Neuronal stem cell (in vitro differentiated cells): ENCODE results near the gene CKM.

Experiments
- DNase-seq: peaks from one replicate; pipeline ENCODE4 v3.0.0-alpha.2; 2013; ENCODE audit warnings: low spot score
- H2AFZ ChIP-seq: one replicate; pipeline ENCODE4 v1.6.1; 2013; ENCODE audit warnings: mild to moderate bottlenecking, low read length, inconsistent platforms
- H2AK5ac ChIP-seq: 2 replicates; pipeline ENCODE4 v1.6.1; 2013; ENCODE audit warnings: low read depth, mild to moderate bottlenecking, inconsistent platforms, low read length, moderate library complexity, mixed read lengths
- H2BK120ac ChIP-seq: 2 replicates; pipeline ENCODE4 v1.6.1; 2013; ENCODE audit warnings: low read depth, mild to moderate bottlenecking, inconsistent platforms, low read length, moderate library complexity, mixed read lengths
- H2BK12ac ChIP-seq: one replicate; pipeline ENCODE4 v1.6.1; 2013; ENCODE audit warnings: low read length, inconsistent platforms
- H2BK15ac ChIP-seq: 2 replicates; pipeline ENCODE4 v1.6.1; 2013; ENCODE audit warnings: mild to moderate bottlenecking, low read length, inconsistent platforms, mixed read lengths
- H2BK5ac ChIP-seq: one replicate; pipeline ENCODE4 v1.6.1; 2013; ENCODE audit warnings: inconsistent platforms, mild to moderate bottlenecking, low read length, moderate library complexity
- H3K14ac ChIP-seq: one replicate; pipeline ENCODE4 v1.6.1; 2013; ENCODE audit warnings: low read length, inconsistent platforms
- H3K18ac ChIP-seq: 2 replicates; pipeline ENCODE4 v1.6.1; 2013; ENCODE audit warnings: low read length, inconsistent platforms
- H3K23ac ChIP-seq: 2 replicates; pipeline ENCODE4 v1.6.1; 2013; ENCODE audit warnings: low read depth, mild to moderate bottlenecking, mixed read lengths, low read length, inconsistent platforms; ENCODE audit not compliant: poor library complexity
- H3K27ac ChIP-seq: replicated peaks from 3 replicates; pipeline ENCODE4 v1.5.1; 2013; ENCODE audit warnings: low read length, inconsistent platforms
- H3K27me3 ChIP-seq, 3 experiments: 2 replicates each; pipeline ENCODE4 v1.6.1; 2013; ENCODE audit warnings: low read length in 3 of 3, mild to moderate bottlenecking in 2 of 3, inconsistent platforms in 1 of 3, low read depth in 1 of 3, mixed read lengths in 1 of 3, moderate library complexity in 1 of 3; ENCODE audit not compliant: control insufficient read depth in 3 of 3, insufficient read depth in 3 of 3
- H3K36me3 ChIP-seq, 2 donors: replicated peaks in 1 of 2; 2 replicates each; pipeline ENCODE4 v1.6.1; 2013; ENCODE audit warnings: low read length in 2 of 2; ENCODE audit not compliant: control insufficient read depth in 2 of 2, insufficient read depth in 2 of 2
- H3K4ac ChIP-seq: 2 replicates; pipeline ENCODE4 v1.6.1; 2013; ENCODE audit warnings: inconsistent platforms, mild to moderate bottlenecking, low read length, moderate library complexity
- H3K4me1 ChIP-seq, 2 donors: 1 replicate in 1 of 2; 2 replicates in 1 of 2; pipeline ENCODE4 v1.6.1; 2013; ENCODE audit warnings: low read length in 2 of 2, low read depth in 1 of 2; ENCODE audit not compliant: control insufficient read depth in 2 of 2, insufficient read depth in 1 of 2
- H3K4me2 ChIP-seq: one replicate; pipeline ENCODE4 v1.6.1; 2013; ENCODE audit warnings: mild to moderate bottlenecking, low read length, inconsistent platforms; ENCODE audit not compliant: insufficient read depth, poor library complexity, severe bottlenecking
- H3K4me3 ChIP-seq, 2 donors: 2 replicates each; pipeline ENCODE4 v1.5.1; 2013; ENCODE audit warnings: low read length in 2 of 2, mild to moderate bottlenecking in 2 of 2, inconsistent platforms in 1 of 2, moderate library complexity in 1 of 2
- H3K79me1 ChIP-seq: one replicate; pipeline ENCODE4 v1.6.1; 2013; ENCODE audit warnings: low read depth, mild to moderate bottlenecking, inconsistent platforms, low read length, moderate library complexity
- H3K9ac ChIP-seq: one replicate; pipeline ENCODE4 v1.6.1; 2013; ENCODE audit warnings: mild to moderate bottlenecking, low read depth, low read length, inconsistent platforms; ENCODE audit not compliant: poor library complexity
- H3K9me3 ChIP-seq, 2 donors: replicated peaks in 1 of 2; 2 replicates each; pipeline versions ENCODE3 to v1.6.1; 2013; ENCODE audit warnings: low read length in 2 of 2, mild to moderate bottlenecking in 2 of 2, inconsistent platforms in 1 of 2, low read depth in 1 of 2, mixed read lengths in 1 of 2, moderate library complexity in 1 of 2; ENCODE audit not compliant: control insufficient read depth in 2 of 2, insufficient read depth in 1 of 2
- H4K8ac ChIP-seq: one replicate; pipeline ENCODE4 v1.6.1; 2013; ENCODE audit warnings: low read depth, mild to moderate bottlenecking, inconsistent platforms, low read length, moderate library complexity
- H4K91ac ChIP-seq: one replicate; pipeline ENCODE4 v1.6.1; 2013; ENCODE audit warnings: low read length, low read depth, mild to moderate bottlenecking, inconsistent platforms; ENCODE audit not compliant: poor library complexity
- WGBS, 2 donors: extraction: QIAGEN DNeasy Blood & Tissue Kit; methylation state at CpG; one replicate each; pipeline ENCODE4 v1.1.7; 2013; ENCODE audit warnings: missing lambda C conversion rate in 2 of 2, mixed read lengths in 1 of 2; ENCODE audit not compliant: insufficient read length in 2 of 2, insufficient replicate concordance in 1 of 2; ENCODE audit errors: extremely low coverage in 2 of 2; 5-methylcytosine and 5-hydroxymethylcytosine counted together

Gene CKM

DNA sequence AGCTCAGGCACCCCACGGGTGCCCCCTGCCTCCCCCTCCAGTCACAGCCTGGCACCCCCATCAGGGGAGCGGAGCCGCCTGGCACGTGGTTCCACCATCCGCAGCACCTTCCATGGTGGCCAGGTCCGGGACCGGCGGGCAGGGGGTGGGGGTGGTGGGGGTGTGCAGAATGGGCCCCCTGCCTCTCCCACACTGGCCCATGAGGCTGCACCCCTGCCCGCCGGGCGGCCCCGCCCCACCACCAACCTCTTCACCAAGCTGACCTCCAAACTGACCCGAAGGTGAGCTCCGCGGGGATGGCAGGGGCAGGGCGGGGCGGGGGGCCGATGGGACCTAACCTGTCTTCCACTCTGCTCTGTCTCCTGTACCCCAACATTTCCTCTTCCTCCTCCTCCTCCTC, 25.0 kb downstream of the CKM start:
- no peak overlapping the region for H3K4me3 ChIP-seq
- no CpG with 5 or more reads among the region's 18 CpGs for WGBS, 2 donors

DNA sequence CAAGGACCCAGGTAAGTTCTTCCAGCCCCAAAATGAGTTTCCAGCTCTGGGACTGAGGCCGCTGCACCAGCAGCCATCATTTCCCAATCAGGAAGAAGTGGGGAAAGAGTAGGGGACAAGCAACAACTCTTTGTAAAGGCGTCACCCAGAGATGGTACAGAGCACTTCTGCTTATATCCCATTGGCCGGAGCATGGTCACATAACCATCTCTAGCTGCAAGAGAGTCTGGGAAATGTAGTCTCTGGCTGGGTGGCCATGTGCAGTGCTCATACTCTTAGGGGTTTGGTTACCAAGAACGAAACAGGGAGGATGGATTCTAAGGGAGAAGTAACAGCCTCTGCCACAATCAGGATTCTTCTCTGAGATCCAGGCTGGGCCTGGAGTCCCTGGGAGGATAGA, 26.3 kb downstream of the CKM start:
- Histone ChIP-seq H3K9me3 (peaks cover 4 to 20% of the 10 kb centered on the region in 2 donors), H3K14ac (no peak overlapping the region), H3K4ac (no peak overlapping the region), H3K79me1 (no peaks in the 10 kb centered on the region), H3K27ac (no peak overlapping the region), H3K4me2 (no peak overlapping the region), H3K18ac (no peak overlapping the region), H2BK5ac (no peak overlapping the region), H2BK12ac (no peak overlapping the region), H2AFZ (no peak overlapping the region), H4K91ac (no peak overlapping the region), H3K23ac (no peak overlapping the region), H3K4me3 (no peak overlapping the region), H2BK120ac (no peak overlapping the region), H3K36me3 (peaks cover 33 to 74% of the 10 kb centered on the region in 2 donors), H3K27me3 (no peaks in the 10 kb centered on the region), H3K9ac (peak overlapping the region; percentile 10), H2BK15ac (no peak overlapping the region), H3K4me1 (no peaks in the 10 kb centered on the region), H4K8ac (no peak overlapping the region), H2AK5ac (no peak overlapping the region)
- no CpG with 5 or more reads among the region's 4 CpGs for WGBS, 2 donors
- DNase-seq = no peak

More for the DNA sequence above, 25.0 kb downstream of the CKM start:
- Histone ChIP-seq H3K36me3 (peaks cover 33 to 70% of the 10 kb centered on the region in 2 donors), H3K9ac (no peak overlapping the region), H2AFZ (no peak overlapping the region), H3K27me3 (no peaks in the 10 kb centered on the region), H4K91ac (no peak overlapping the region), H3K4ac (no peak overlapping the region), H2AK5ac (no peak overlapping the region), H3K9me3 (peaks cover 7 to 9% of the 10 kb centered on the region in 2 donors), H3K18ac (no peak overlapping the region), H2BK12ac (no peak overlapping the region), H2BK120ac (no peak overlapping the region), H3K14ac (no peak overlapping the region), H3K4me1 (no peaks in the 10 kb centered on the region), H2BK5ac (no peak overlapping the region), H4K8ac (no peak overlapping the region), H3K79me1 (no peaks in the 10 kb centered on the region), H3K4me2 (no peak overlapping the region), H3K27ac (no peak overlapping the region), H2BK15ac (no peak overlapping the region), H3K23ac (peak overlapping the region; percentile 19)
- DNase-seq = no peak

DNA sequence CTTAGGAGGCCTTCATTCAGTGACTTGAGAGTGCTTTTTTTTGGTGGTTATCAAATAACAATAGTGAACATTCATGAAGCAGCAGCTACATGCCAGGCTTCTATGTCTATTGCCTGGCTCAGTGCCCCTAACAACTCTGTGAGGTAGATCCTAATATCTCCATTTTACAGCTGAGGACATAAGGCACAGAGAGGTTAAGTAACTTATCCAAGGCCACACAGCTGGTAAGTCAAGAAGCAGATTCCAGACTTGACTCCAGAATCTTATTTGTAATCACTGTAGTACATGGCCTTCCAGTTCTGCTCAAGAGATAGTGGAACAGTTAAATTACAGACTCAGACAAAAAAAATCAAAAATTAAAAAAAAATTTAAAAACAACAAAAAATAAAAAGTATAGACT, 26.8 kb downstream of the CKM start:
- no peak overlapping the region for H2BK12ac ChIP-seq
- no peak for DNase-seq
- peaks cover 36 to 78% of the 10 kb centered on the region in 2 donors for H3K36me3 ChIP-seq
- no peak overlapping the region for H2BK5ac ChIP-seq
- no peak overlapping the region for H2BK15ac ChIP-seq
- H3K4me1 ChIP-seq = no peaks in the 10 kb centered on the region
- no peak overlapping the region for H2AFZ ChIP-seq
- H3K18ac ChIP-seq = no peak overlapping the region
- H3K9me3 ChIP-seq = peaks cover 4 to 20% of the 10 kb centered on the region in 2 donors
- no peak overlapping the region for H2BK120ac ChIP-seq
- no peak overlapping the region for H4K91ac ChIP-seq
- no peak overlapping the region for H4K8ac ChIP-seq
- no peak overlapping the region for H3K4me3 ChIP-seq
- H3K79me1 ChIP-seq = no peaks in the 10 kb centered on the region
- no peak overlapping the region for H3K27ac ChIP-seq
- H3K4ac ChIP-seq = no peak overlapping the region
- no peak overlapping the region for H3K9ac ChIP-seq
- H3K14ac ChIP-seq = no peak overlapping the region
- no peak overlapping the region for H2AK5ac ChIP-seq
- H3K4me2 ChIP-seq = no peak overlapping the region
- H3K27me3 ChIP-seq = no peaks in the 10 kb centered on the region
- no peak overlapping the region for H3K23ac ChIP-seq

DNA sequence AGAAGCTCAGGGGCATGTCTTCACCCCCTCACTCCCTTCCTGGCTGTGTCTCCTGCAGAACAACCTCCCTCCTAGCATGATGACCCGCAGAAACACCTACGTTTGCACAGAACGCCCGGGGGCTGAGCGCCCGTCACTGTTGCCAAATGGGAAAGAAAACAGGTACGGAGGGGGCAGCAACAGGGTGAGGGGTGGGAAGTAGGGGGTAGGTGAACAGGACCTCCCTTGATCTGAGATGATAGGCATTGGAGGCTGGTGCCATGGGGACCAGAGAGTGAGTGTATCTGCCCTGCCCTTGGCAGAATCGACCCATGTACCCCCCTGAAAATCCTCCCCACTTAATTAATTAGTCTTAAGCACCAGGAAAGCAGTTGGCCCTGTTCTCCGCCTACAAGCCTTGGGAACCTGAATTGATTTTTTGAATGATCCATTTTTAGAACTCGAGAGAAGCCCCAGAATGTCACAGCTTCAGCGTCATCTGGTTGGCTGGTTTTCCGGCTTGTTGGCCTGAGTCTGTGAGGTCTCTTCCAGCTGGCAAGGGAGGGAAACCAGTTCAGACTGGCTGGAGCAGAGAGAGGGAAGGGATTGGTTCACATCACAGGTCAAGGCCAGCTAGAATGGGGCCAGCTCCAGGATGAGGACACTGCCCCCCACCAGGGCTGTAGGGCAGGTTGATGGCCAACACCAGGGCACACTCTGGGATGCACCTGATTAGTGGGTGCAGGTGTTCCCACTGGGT, 28.2 kb downstream of the CKM start:
- no peak overlapping the region for H3K4me3 ChIP-seq
- no peak overlapping the region for H2BK5ac ChIP-seq
- H2BK12ac ChIP-seq = no peak overlapping the region
- no peak overlapping the region for H3K4ac ChIP-seq
- WGBS, 2 donors = no CpG with 5 or more reads among the region's 12 CpGs
- no peaks in the 10 kb centered on the region for H3K27me3 ChIP-seq
- no peak overlapping the region for H2AK5ac ChIP-seq
- H3K79me1 ChIP-seq = no peaks in the 10 kb centered on the region
- no peak overlapping the region for H3K14ac ChIP-seq
- H2BK15ac ChIP-seq = no peak overlapping the region
- no peak overlapping the region for H3K18ac ChIP-seq
- H4K8ac ChIP-seq = no peak overlapping the region
- H2AFZ ChIP-seq = no peak overlapping the region
- peaks cover 4 to 20% of the 10 kb centered on the region in 2 donors for H3K9me3 ChIP-seq
- no peak for DNase-seq
- H3K9ac ChIP-seq = no peak overlapping the region
- H4K91ac ChIP-seq = no peak overlapping the region
- H3K4me2 ChIP-seq = no peak overlapping the region
- H3K36me3 ChIP-seq = peaks cover 36 to 81% of the 10 kb centered on the region in 2 donors
- no peak overlapping the region for H2BK120ac ChIP-seq
- H3K23ac ChIP-seq = peak overlapping the region; percentile 39
- H3K4me1 ChIP-seq = no peaks in the 10 kb centered on the region
- H3K27ac ChIP-seq = no peak overlapping the region
